HepG2 (cell line): ENCODE results near the gene SAMD4A. TPM values are rescaled to one million over a fixed set of nuclear protein-coding genes. Genes with fewer than 3 reads are reported as not detected.
A peak's percentile ranks its signal among the peaks of the same experiment; 100 is the strongest.

ENCODE experiments used
- AKNA ChIP-seq: sonication (generic); formaldehyde crosslinking; IDR thresholded peaks from 2 replicates; pipeline ENCODE4 v1.4.0; 2020; ENCODE audit warnings: missing genetic modification reagents, borderline replicate concordance
- BRCA1 ChIP-seq: sonication (generic); formaldehyde crosslinking; IDR thresholded peaks from 2 replicates; pipeline ENCODE4 v1.4.0; 2020; ENCODE audit warnings: missing genetic modification reagents
- FOXO1 ChIP-seq: sonication (generic); formaldehyde crosslinking; IDR thresholded peaks from 2 replicates; pipeline ENCODE4 v1.4.0; 2020; ENCODE audit warnings: missing genetic modification reagents
- ONECUT2 ChIP-seq: sonication (generic); formaldehyde crosslinking; IDR thresholded peaks from 2 replicates; pipeline ENCODE4 v1.4.0; 2020; ENCODE audit warnings: missing genetic modification reagents
- RNF219 ChIP-seq: sonication (generic); formaldehyde crosslinking; IDR thresholded peaks from 2 replicates; pipeline ENCODE4 v1.5.0; 2020; ENCODE audit warnings: mild to moderate bottlenecking, missing genetic modification reagents
- TCF12 ChIP-seq, 2 experiments: fragments of 450-650 bp in 1 of 2; sonication (generic) in 1 of 2; formaldehyde crosslinking in 1 of 2; IDR thresholded peaks; 2 replicates each; pipeline versions ENCODE4 v1.6.1 to v1.8.0; 2017 to 2022; ENCODE audit warnings: antibody characterized with exemption in 1 of 2, mild to moderate bottlenecking in 1 of 2, missing genetic modification reagents in 1 of 2, moderate library complexity in 1 of 2
- ZBTB25 ChIP-seq: IDR thresholded peaks from 2 replicates; pipeline ENCODE4 v1.6.1; 2018; ENCODE audit warnings: missing genetic modification reagents
- ZBTB39 ChIP-seq: sonication (generic); formaldehyde crosslinking; IDR thresholded peaks from 2 replicates; pipeline ENCODE4 v1.5.0; 2020; ENCODE audit warnings: missing genetic modification reagents
- ZNF510 ChIP-seq: sonication (generic); formaldehyde crosslinking; IDR thresholded peaks from 2 replicates; pipeline ENCODE4 v1.4.0; 2020; ENCODE audit warnings: low read depth, mild to moderate bottlenecking, missing genetic modification reagents
- ZNF607 ChIP-seq: sonication (generic); formaldehyde crosslinking; IDR thresholded peaks from 2 replicates; pipeline ENCODE4 v1.5.1; 2020; ENCODE audit warnings: missing genetic modification reagents, mild to moderate bottlenecking, borderline replicate concordance
- ZNF678 ChIP-seq: sonication (generic); formaldehyde crosslinking; IDR thresholded peaks from 2 replicates; pipeline ENCODE4 v1.4.0; 2020; ENCODE audit warnings: mild to moderate bottlenecking, missing genetic modification reagents
- ZNF878 ChIP-seq: sonication (generic); formaldehyde crosslinking; IDR thresholded peaks from 2 replicates; pipeline ENCODE4 v1.8.1; 2023; ENCODE audit warnings: mild to moderate bottlenecking, missing genetic modification reagents, moderate library complexity
- polyA plus RNA-seq, 8 experiments: library from polyadenylated mRNA; depleted of rRNA in 3 of 8; stranded (reverse) in 7 of 8; unstranded in 1 of 8; fragments of >200 nt; fragmentation: Illumina TruSeq in 4 of 8; extraction: Trizol in 4 of 8; gene quantifications; 2 replicates each; pipeline versions ENCODE4 v1.2.1 to v1.2.3, GENCODE V29; 2011 to 2016; ENCODE audit warnings: low read depth in 4 of 8, missing spikeins in 1 of 8, mixed read lengths in 1 of 8; ENCODE audit not compliant: insufficient read depth in 1 of 8
- total RNA-seq, 5 experiments: library from RNA; depleted of rRNA; stranded (reverse); fragments of >200 nt; fragmentation: Illumina TruSeq; extraction: Trizol; gene quantifications; 2 replicates each; pipeline ENCODE4 v1.2.3, GENCODE V29; 2016; ENCODE audit warnings: low read depth in 1 of 5

The SAMD4A gene
- total and polyA plus RNA-seq, 2 of the 13 experiments (the other 11 are each of a cell fraction or from before 2014, with no cell fraction given) = 11.8 to 13.0 TPM

- 0 out of 2 replicates have a peak, but pooled peaks have one; percentile 7 for TF ChIP-seq ZNF510 (CRISPR knock-in tag)
- TF ChIP-seq ZBTB25 = 0 out of 2 replicates have a peak, but pooled peaks have one; percentile 51
- no peak for TF ChIP-seq RNF219 (CRISPR knock-in tag)
- TF ChIP-seq AKNA = no peak
- peak; percentile 45; the same call in 1 of the 2 replicates for TF ChIP-seq ZNF878 (CRISPR knock-in tag)
- TF ChIP-seq ZBTB39 (CRISPR knock-in tag) = no peak
- no peak for TF ChIP-seq TCF12 (IDR thresholded peaks at IDR 0.05)
- TF ChIP-seq TCF12 (CRISPR knock-in tag; IDR thresholded peaks at IDR 0.05) = no peak
- TF ChIP-seq FOXO1 (CRISPR knock-in tag) = peak; percentile 18; the same call in 1 of the 2 replicates
- no peak for TF ChIP-seq ONECUT2 (CRISPR knock-in tag)
- no peak for TF ChIP-seq ZNF678 (CRISPR knock-in tag)
- no peak for TF ChIP-seq BRCA1 (CRISPR knock-in tag)
- TF ChIP-seq ZNF607 (CRISPR knock-in tag) = peak; percentile 70; the same call in 1 of the 2 replicates
These were observed 1.0 kb upstream of the SAMD4A start (continued) for GRCh38 chr14:54565785-54566409.
